Caco-2 (cell line): ENCODE data around the gene RCAN1. TPM values are rescaled to one million over a fixed set of nuclear protein-coding genes. Genes with fewer than 3 reads are reported as not detected.

Experiments
- BruUV-seq: library from RNA; stranded (reverse); fragments of 400-500 nt; replicated peaks from 2 replicates; lab custom pipeline; 2021; lab: Mats Ljungman, UMichigan
- CTCF ChIA-PET: fragments of 300-600 bp; sonication (Branson Sonifier 250); formaldehyde crosslinking; loops from one replicate; lab custom pipeline; 2022; ENCODE audit warnings: antibody characterized with exemption; lab: Charles Lee
- POLR2A ChIA-PET: fragments of 300-600 bp; sonication (Branson Sonifier 250); formaldehyde crosslinking; loops from one replicate; lab custom pipeline; 2022; ENCODE audit warnings: antibody characterized with exemption; lab: Charles Lee
- DNase-seq, 2 experiments: peaks; one replicate each; pipeline versions ENCODE4 v3.0.0 to v3.0.0-alpha.2; 2020 to 2022
- H3K27me3 ChIP-seq: replicated peaks from 2 replicates; pipeline ENCODE4 v1.6.0; 2011; ENCODE audit warnings: low read length; ENCODE audit not compliant: control insufficient read depth, insufficient read depth
- H3K36me3 ChIP-seq: 2 replicates; pipeline ENCODE4 v1.5.1; 2011; ENCODE audit warnings: low read length; ENCODE audit not compliant: control insufficient read depth, insufficient read depth
- H3K4me1 ChIP-seq: fragments of 250-450 bp; sonication (Bioruptor Pico); 2 replicates; pipeline ENCODE4 v1.5.1; 2020; ENCODE audit warnings: mild to moderate bottlenecking
- H3K4me3 ChIP-seq: 2 replicates; pipeline ENCODE4 v1.5.1; 2011; ENCODE audit warnings: low read depth, mild to moderate bottlenecking, control low read depth, low read length
- H3K9me3 ChIP-seq: fragments of 250-450 bp; sonication (Bioruptor Pico); 2 replicates; pipeline ENCODE4 v1.5.1; 2020; ENCODE audit warnings: mild to moderate bottlenecking, moderate library complexity
- H3K27ac Mint-ChIP-seq: one replicate; pipeline ENCODE4 v1.8.0; 2022; ENCODE audit warnings: mixed read lengths; ENCODE audit not compliant: unreplicated experiment
- H3K27me3 Mint-ChIP-seq: one replicate; pipeline ENCODE4 v1.8.0; 2022; ENCODE audit warnings: mixed read lengths; ENCODE audit not compliant: insufficient read depth, unreplicated experiment
- H3K36me3 Mint-ChIP-seq: one replicate; pipeline ENCODE4 v1.8.0; 2022; ENCODE audit warnings: mild to moderate bottlenecking, mixed read lengths; ENCODE audit not compliant: insufficient read depth, unreplicated experiment
- H3K4me1 Mint-ChIP-seq: one replicate; pipeline ENCODE4 v1.8.0; 2022; ENCODE audit warnings: low read depth, mixed read lengths; ENCODE audit not compliant: unreplicated experiment
- H3K4me3 Mint-ChIP-seq: one replicate; pipeline ENCODE4 v1.8.0; 2022; ENCODE audit warnings: mild to moderate bottlenecking, moderate library complexity, mixed read lengths; ENCODE audit not compliant: unreplicated experiment
- H3K9me3 Mint-ChIP-seq: one replicate; pipeline ENCODE4 v1.8.0; 2022; ENCODE audit warnings: mixed read lengths; ENCODE audit not compliant: unreplicated experiment
- intact Hi-C: fragments of 100-400 bp; cut with micrococcal nuclease; formaldehyde crosslinking; loops from one replicate; pipeline ENCODE4 v1.10.0; 2022; ENCODE audit not compliant: unreplicated experiment
- total RNA-seq: library from RNA; stranded (reverse); gene quantifications from 2 replicates; pipeline ENCODE4 v1.2.3, GENCODE V29; 2022
- TF ChIP-seq, protein P1 (sequence below), 2 experiments: fragments of 200-600 bp in 1 of 2; IDR thresholded peaks; 1 replicate in 1 of 2; 2 replicates in 1 of 2; pipeline versions ENCODE4 v1.5.1 to v1.8.0; 2011 to 2022; ENCODE audit warnings: antibody characterized with exemption in 1 of 2, control low read depth in 1 of 2, inconsistent platforms in 1 of 2, low read depth in 1 of 2, low read length in 1 of 2, mild to moderate bottlenecking in 1 of 2, moderate library complexity in 1 of 2; ENCODE audit not compliant: insufficient read depth in 1 of 2, severe bottlenecking in 1 of 2, unreplicated experiment in 1 of 2

The RCAN1 gene
- total RNA-seq, 1 experiment from 2014 or later: 29.4 TPM

DNA sequence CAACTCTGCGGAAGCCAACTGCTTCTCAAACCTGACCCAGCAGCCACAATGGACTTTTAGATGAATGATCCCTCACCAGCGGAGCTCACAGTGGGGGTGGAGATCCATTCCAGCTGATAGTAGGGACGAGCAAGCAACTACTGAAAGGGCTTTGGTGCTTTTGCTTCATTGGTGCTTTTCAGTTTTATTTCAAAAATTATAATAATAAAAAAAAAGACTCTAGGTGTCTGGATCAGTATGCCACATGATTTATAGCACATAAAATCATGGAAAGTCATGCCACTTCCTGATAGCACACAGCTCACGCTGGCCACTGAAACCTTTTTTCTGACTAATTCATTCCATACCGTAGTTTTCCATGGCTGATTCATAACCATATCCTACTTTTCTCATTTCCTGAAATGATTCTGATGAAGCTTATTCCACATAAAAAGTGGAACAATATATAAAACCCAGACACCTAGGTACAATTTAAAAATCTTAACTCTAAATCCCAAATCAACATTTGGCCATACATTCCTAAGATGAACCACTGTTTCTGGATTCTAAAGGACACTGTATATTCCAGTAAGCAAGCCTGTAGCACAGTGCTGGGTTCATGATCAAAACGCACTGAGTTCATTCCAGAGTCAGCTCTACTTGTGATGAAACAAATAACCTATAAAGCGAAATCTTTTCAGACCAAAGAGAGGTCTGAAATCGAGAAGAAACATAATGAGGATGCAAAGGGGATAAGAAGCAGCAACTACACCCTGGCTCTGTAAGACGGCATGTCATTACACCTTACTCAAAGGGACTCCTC is 61.6 kb downstream of the RCAN1 start:
- TF ChIP-seq, protein P1, sequence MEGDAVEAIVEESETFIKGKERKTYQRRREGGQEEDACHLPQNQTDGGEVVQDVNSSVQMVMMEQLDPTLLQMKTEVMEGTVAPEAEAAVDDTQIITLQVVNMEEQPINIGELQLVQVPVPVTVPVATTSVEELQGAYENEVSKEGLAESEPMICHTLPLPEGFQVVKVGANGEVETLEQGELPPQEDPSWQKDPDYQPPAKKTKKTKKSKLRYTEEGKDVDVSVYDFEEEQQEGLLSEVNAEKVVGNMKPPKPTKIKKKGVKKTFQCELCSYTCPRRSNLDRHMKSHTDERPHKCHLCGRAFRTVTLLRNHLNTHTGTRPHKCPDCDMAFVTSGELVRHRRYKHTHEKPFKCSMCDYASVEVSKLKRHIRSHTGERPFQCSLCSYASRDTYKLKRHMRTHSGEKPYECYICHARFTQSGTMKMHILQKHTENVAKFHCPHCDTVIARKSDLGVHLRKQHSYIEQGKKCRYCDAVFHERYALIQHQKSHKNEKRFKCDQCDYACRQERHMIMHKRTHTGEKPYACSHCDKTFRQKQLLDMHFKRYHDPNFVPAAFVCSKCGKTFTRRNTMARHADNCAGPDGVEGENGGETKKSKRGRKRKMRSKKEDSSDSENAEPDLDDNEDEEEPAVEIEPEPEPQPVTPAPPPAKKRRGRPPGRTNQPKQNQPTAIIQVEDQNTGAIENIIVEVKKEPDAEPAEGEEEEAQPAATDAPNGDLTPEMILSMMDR (IDR thresholded peaks at IDR 0.05; ENCODE audit: insufficient read depth in 1 of 2, low read depth in 1 of 2, low read length in 1 of 2, severe bottlenecking in 1 of 2, unreplicated experiment in 1 of 2): no peak
- Histone ChIP-seq H3K9me3 (peaks cover 6% of the 10 kb centered on the region; the same call in 1 of the 2 replicates), H3K36me3 (no peaks in the 10 kb centered on the region), H3K4me1 (no peaks in the 10 kb centered on the region), H3K27me3 (no peaks in the 10 kb centered on the region), H3K4me3 (no peak overlapping the region)
- CTCF ChIA-PET: interaction anchor here (1.2 kb wide), 1 partner anchor 9 kb away, joined by 3 read pairs; no protein-coding TSS in a partner anchor
- Mint-ChIP-seq H3K9me3 (no peaks in the 10 kb centered on the region), H3K27me3 (no peaks in the 10 kb centered on the region), H3K27ac (no peak overlapping the region), H3K4me3 (no peak overlapping the region), H3K4me1 (no peaks in the 10 kb centered on the region), H3K36me3 (no peaks in the 10 kb centered on the region)
- POLR2A ChIA-PET: no interaction called here
- no peak for DNase-seq
- intact Hi-C loops: no loop called here
- BruUV-seq: no TSS peak

DNA sequence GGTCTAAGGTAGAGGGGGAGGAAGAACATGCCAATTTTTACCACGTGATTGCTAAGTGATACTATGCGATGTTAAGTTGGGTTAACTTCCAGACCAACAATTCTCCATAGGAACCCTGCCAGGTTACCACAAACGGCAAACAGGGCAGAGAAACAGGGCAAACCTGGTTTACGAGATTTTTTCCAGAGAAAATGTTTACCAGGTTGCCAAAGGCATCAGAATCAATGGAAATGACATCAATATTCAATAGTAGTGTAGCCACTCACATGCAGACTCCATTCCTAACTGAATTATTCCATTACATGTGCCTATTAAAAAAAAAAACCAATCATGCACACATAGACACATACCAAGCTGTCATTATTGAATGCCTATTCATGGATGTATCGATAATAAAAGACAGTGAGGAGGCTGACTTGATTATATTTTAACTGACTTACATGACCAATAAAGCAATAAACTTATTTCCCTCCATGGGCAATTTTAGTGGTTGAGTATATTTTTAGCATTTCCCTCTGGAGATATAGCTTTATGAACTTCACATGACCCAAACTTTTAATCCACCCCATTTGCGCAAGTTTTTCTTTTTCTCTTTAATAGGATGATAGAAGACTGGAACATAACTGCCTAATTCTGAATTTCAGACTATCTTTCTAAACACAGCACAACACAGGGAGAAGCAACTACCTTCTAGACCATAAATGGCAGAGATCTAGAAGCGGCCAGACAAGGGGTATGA is 62.4 kb downstream of the RCAN1 start:
- no peak for DNase-seq
- BruUV-seq: no TSS peak
- intact Hi-C loops: no loop called here
- Mint-ChIP-seq H3K27me3 (no peaks in the 10 kb centered on the region), H3K36me3 (no peaks in the 10 kb centered on the region), H3K4me3 (no peak overlapping the region), H3K9me3 (no peaks in the 10 kb centered on the region), H3K27ac (no peak overlapping the region), H3K4me1 (no peaks in the 10 kb centered on the region)
- H3K9me3 ChIP-seq: peaks cover 6% of the 10 kb centered on the region; the same call in 1 of the 2 replicates
- H3K4me3 ChIP-seq: no peak overlapping the region
- no peaks in the 10 kb centered on the region for H3K27me3 ChIP-seq
- H3K36me3 ChIP-seq: no peaks in the 10 kb centered on the region
- ChIA-PET POLR2A (no interaction called here), CTCF (interaction anchor here (1.2 kb wide), 1 partner anchor 8 kb away, joined by 3 read pairs; no protein-coding TSS in a partner anchor)
- TF ChIP-seq, protein P1 (IDR thresholded peaks at IDR 0.05; ENCODE audit: insufficient read depth in 1 of 2, low read depth in 1 of 2, low read length in 1 of 2, severe bottlenecking in 1 of 2, unreplicated experiment in 1 of 2): no peak
- no peaks in the 10 kb centered on the region for H3K4me1 ChIP-seq

DNA sequence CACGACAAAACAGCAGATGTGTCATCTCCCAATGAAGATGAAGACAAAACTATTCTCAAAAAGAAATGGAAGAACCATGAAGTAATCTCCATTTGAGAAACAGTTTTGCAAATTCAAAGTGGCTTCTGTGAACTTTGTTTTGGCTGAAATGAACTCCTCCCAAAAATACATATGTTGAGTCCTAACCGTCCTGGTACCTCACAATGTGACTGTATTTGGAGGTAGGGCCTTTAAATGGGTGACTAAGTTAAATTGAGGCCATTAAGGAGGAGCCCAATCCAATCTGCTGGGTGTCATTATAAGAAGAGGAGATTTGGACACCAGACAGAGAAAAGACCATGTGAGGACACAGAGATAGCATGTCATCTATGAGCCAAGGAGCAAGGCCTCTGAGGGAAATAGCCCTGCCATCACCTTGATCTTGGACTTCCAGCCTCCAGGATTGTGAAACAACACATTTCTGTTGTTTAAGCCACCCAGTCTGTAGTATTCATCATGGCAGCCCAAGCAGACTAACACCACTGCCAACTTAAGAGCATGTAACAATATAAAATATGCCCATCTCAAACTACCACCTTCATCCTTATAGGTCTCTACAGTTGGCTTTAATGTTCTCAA is 64.6 kb downstream of the RCAN1 start:
- Histone ChIP-seq H3K9me3 (peaks cover 6% of the 10 kb centered on the region; the same call in 1 of the 2 replicates), H3K27me3 (no peaks in the 10 kb centered on the region), H3K4me1 (peaks cover 13% of the 10 kb centered on the region), H3K36me3 (no peaks in the 10 kb centered on the region), H3K4me3 (no peak overlapping the region)
- BruUV-seq: no TSS peak
- ChIA-PET CTCF (no interaction called here), POLR2A (no interaction called here)
- peaks cover 4% of the 10 kb centered on the region for H3K4me1 Mint-ChIP-seq
- no peak overlapping the region for H3K27ac Mint-ChIP-seq
- no peaks in the 10 kb centered on the region for H3K9me3 Mint-ChIP-seq
- H3K27me3 Mint-ChIP-seq: no peaks in the 10 kb centered on the region
- no peak overlapping the region for H3K4me3 Mint-ChIP-seq
- no peaks in the 10 kb centered on the region for H3K36me3 Mint-ChIP-seq
- intact Hi-C loops: no loop called here
- TF ChIP-seq, protein P1 (IDR thresholded peaks at IDR 0.05; ENCODE audit: insufficient read depth in 1 of 2, low read depth in 1 of 2, low read length in 1 of 2, severe bottlenecking in 1 of 2, unreplicated experiment in 1 of 2): no peak
- DNase-seq: no peak
